ENCODE measurements around the gene PRKD3. TPM values are rescaled to one million over a fixed set of nuclear protein-coding genes. Genes with fewer than 3 reads are reported as not detected.

Gene PRKD3
- total and polyA plus RNA-seq, 9 of the 15 experiments (the other 6 are each of a cell fraction or from before 2014, with no cell fraction given) = 4.7 to 26.7 (median 17.0) TPM

DNA sequence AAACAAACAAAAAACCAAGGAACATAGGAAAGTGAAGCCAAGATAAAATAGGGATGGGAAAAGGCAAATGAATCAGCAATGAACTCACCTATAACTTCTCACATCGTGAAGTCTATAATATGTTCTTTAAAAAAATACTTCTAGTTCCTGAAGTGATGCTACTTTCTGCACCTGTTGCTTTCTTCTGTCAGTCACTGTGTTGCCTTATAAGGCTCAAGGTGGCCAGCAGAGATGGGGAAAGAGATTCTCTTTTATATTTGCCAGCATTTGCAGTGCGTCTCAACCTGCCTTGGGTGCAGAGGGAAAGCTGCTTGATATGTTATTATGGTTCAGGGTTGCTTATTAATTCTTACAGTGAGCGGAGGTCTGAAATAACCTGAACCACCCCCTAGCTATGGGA, 33.8 kb upstream of the PRKD3 start:
- Histone ChIP-seq H3K4me3 (no peak overlapping the region), H3K79me2 (ENCODE audit: control insufficient read depth, insufficient read depth, low read length) (no peaks in the 10 kb centered on the region), H2AFZ (ENCODE audit: low read depth, low read length) (no peak overlapping the region), H3K27ac (ENCODE audit: extremely low read depth, low read depth, low read length) (no peak overlapping the region), H3K4me2 (ENCODE audit: insufficient read depth, low read length) (no peak overlapping the region), H3K9ac (ENCODE audit: insufficient read depth in 1 of 2, low read depth in 2 of 2, low read length in 2 of 2) (no peak overlapping the region), H3K9me3 (replicated peaks; ENCODE audit: control insufficient read depth, insufficient read depth, low read depth, low read length) (no peaks in the 10 kb centered on the region), H3K4me1 (replicated peaks in 1 of 2; ENCODE audit: control insufficient read depth in 2 of 2, insufficient read depth in 2 of 2, low read length in 2 of 2) (no peaks in the 10 kb centered on the region), H3K27me3 (ENCODE audit: control insufficient read depth in 2 of 2, insufficient read depth in 2 of 2, low read length in 2 of 2) (peaks cover 15 to 30% of the 10 kb centered on the region in 2 experiments), H4K20me1 (replicated peaks; ENCODE audit: control insufficient read depth, insufficient read depth, low read length) (no peaks in the 10 kb centered on the region), H3K36me3 (ENCODE audit: control insufficient read depth, insufficient read depth, low read length) (no peaks in the 10 kb centered on the region), H3K9me1 (ENCODE audit: control insufficient read depth, insufficient read depth, low read length) (no peaks in the 10 kb centered on the region)
- 0% methylated on average over 3 of the region's 3 CpGs for WGBS (ENCODE audit: insufficient coverage, low coverage, missing lambda C conversion rate)
- POLR2A ChIA-PET = no interaction called here
- DNase-seq (ENCODE audit: extremely low read depth in 1 of 4, low spot score in 3 of 4) = no peak
- ATAC-seq = no peak
- in situ Hi-C loops (cut with MboI) = no loop called here
- TF ChIP-seq MAFF (IDR thresholded peaks at IDR 0.05; ENCODE audit: low read length) (no peak), MCM7 (IDR thresholded peaks at IDR 0.05) (no peak), POLR2G (IDR thresholded peaks at IDR 0.05; ENCODE audit: low read depth, low read length) (no peak), ZNF699 (CRISPR knock-in tag; IDR thresholded peaks at IDR 0.05; ENCODE audit: insufficient replicate concordance) (no peak), PHF20 (IDR thresholded peaks at IDR 0.05; ENCODE audit: partially characterized antibody) (no peak), FIP1L1 (IDR thresholded peaks at IDR 0.05; ENCODE audit: low read depth, low read length, poor library complexity, severe bottlenecking) (no peak), FOXJ2 (tag; IDR thresholded peaks at IDR 0.05) (no peak), SIX5 (IDR thresholded peaks at IDR 0.05; ENCODE audit: borderline replicate concordance in 1 of 2, insufficient read depth in 1 of 2, low read depth in 1 of 2, low read length in 2 of 2) (no peak), SIN3B (IDR thresholded peaks at IDR 0.05; ENCODE audit: low read depth) (no peak), ZKSCAN8 (CRISPR knock-in tag; IDR thresholded peaks at IDR 0.05) (no peak), L3MBTL2 (IDR thresholded peaks at IDR 0.05) (no peak), BCL6 (CRISPR knock-in tag; IDR thresholded peaks at IDR 0.05) (no peak), CHCHD3 (CRISPR knock-in tag; IDR thresholded peaks at IDR 0.05) (no peak)
- TF ChIP-seq, protein P1, sequence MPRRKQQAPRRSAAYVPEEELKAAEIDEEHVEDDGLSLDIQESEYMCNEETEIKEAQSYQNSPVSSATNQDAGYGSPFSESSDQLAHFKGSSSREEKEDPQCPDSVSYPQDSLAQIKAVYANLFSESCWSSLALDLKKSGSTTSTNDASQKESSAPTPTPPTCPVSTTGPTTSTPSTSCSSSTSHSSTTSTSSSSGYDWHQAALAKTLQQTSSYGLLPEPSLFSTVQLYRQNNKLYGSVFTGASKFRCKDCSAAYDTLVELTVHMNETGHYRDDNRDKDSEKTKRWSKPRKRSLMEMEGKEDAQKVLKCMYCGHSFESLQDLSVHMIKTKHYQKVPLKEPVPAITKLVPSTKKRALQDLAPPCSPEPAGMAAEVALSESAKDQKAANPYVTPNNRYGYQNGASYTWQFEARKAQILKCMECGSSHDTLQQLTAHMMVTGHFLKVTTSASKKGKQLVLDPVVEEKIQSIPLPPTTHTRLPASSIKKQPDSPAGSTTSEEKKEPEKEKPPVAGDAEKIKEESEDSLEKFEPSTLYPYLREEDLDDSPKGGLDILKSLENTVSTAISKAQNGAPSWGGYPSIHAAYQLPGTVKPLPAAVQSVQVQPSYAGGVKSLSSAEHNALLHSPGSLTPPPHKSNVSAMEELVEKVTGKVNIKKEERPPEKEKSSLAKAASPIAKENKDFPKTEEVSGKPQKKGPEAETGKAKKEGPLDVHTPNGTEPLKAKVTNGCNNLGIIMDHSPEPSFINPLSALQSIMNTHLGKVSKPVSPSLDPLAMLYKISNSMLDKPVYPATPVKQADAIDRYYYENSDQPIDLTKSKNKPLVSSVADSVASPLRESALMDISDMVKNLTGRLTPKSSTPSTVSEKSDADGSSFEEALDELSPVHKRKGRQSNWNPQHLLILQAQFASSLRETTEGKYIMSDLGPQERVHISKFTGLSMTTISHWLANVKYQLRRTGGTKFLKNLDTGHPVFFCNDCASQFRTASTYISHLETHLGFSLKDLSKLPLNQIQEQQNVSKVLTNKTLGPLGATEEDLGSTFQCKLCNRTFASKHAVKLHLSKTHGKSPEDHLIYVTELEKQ (CRISPR knock-in tag; IDR thresholded peaks at IDR 0.05) = no peak
- BruUV-seq (replicated peaks) = no TSS peak
- intact Hi-C loops (cut with micrococcal nuclease) = no loop called here
- CTCF ChIA-PET (ENCODE audit: low intra/inter-chr PET ratio) = no interaction called here
- FAIRE-seq = no peak
